Measurements from ENCODE around the gene SIDT2. TPM values are rescaled to one million over a fixed set of nuclear protein-coding genes. Genes with fewer than 3 reads are reported as not detected.
A peak's percentile ranks its signal among the peaks of the same experiment; 100 is the strongest.

The SIDT2 gene
- total and polyA plus RNA-seq, 2 of the 4 experiments (the other 2 are of a cell fraction), result 7.3 to 30.3 TPM

- peak overlapping the region; percentile 32; the same call in 1 of the 2 replicates for H2BK20ac ChIP-seq (ENCODE audit: low read depth, low read length)
- ChIA-PET POLR2A (ENCODE audit: unreplicated experiment) (interaction anchor here (0.6 to 2.2 kb wide), 5 partner anchors 12 to 29 kb away, joined by 3 to 11 read pairs (median 3); partner anchors contain the start of gene SIDT2), CTCF (interaction anchor here (1.3 kb wide), 1 partner anchor 11 kb away, joined by 3 read pairs; no protein-coding TSS in a partner anchor)
- H3K79me1 ChIP-seq (ENCODE audit: low read depth in 1 of 2, low read length in 2 of 2), result peaks cover 27 to 67% of the 10 kb centered on the region in 2 experiments
- H4K20me1 ChIP-seq (ENCODE audit: insufficient read depth, low read length), result peaks cover 54% of the 10 kb centered on the region
- peak overlapping the region; percentile 17; the same call in 1 of the 3 replicates for H2BK15ac ChIP-seq (ENCODE audit: low read depth, low read length)
- no TSS peak for BruUV-seq (replicated peaks)
- no peaks in the 10 kb centered on the region for H3K27me3 ChIP-seq (ENCODE audit: control insufficient read depth, insufficient read depth, low read length)
- ATAC-seq (ENCODE audit: low read depth) (peak; percentile 2), DNase-seq (no peak)
- peaks cover 28% of the 10 kb centered on the region for H3K9me1 ChIP-seq (ENCODE audit: insufficient read depth, low read length)
- dilution Hi-C loops (cut with HindIII; ENCODE audit: low sequenced_read_pairs, unreplicated experiment) (no loop called here), intact Hi-C loops (cut with micrococcal nuclease) (loop anchor here (2.0 kb wide), 1 partner anchor 27 kb away; no protein-coding TSS in a partner anchor), in situ Hi-C loops (cut with MboI; ENCODE audit: low sequenced_read_pairs) (no loop called here)
- H3K36me3 ChIP-seq (ENCODE audit: control insufficient read depth, insufficient read depth, low read length), result peaks cover 44% of the 10 kb centered on the region
- peak overlapping the region; percentile 99 for H3K56ac ChIP-seq (ENCODE audit: extremely low read depth, insufficient read depth, low read length)
- peak overlapping the region; percentile 52 for H4K5ac ChIP-seq (ENCODE audit: low read depth, low read length)
- H2BK5ac ChIP-seq (ENCODE audit: low read depth, low read length, poor library complexity, severe bottlenecking), result peak overlapping the region; percentile 83
- peak overlapping the region; percentile 80 for H3K4me2 ChIP-seq (ENCODE audit: low read depth, low read length)
- H4K8ac ChIP-seq (ENCODE audit: low read depth in 2 of 2, low read length in 2 of 2), result peak overlapping the region; percentile 93 to 96
- H3K4me1 ChIP-seq (ENCODE audit: control insufficient read depth, insufficient read depth, low read length), result peaks cover 46% of the 10 kb centered on the region
- H3K4ac ChIP-seq (ENCODE audit: low read depth, low read length), result peak overlapping the region; percentile 96
- H3K9ac ChIP-seq (ENCODE audit: low read depth, low read length), result peak overlapping the region; percentile 92
- H4K91ac ChIP-seq (ENCODE audit: insufficient read depth, low read depth, low read length), result peak overlapping the region; percentile 95
- peak overlapping the region; percentile 49 for H3K4me3 ChIP-seq (ENCODE audit: insufficient read depth, low read depth, low read length)
- H2AFZ ChIP-seq (replicated peaks; ENCODE audit: low read length, poor library complexity), result peak overlapping the region; percentile 84
- H2AK5ac ChIP-seq (ENCODE audit: low read depth, low read length), result peak overlapping the region; percentile 97
- H3K18ac ChIP-seq (ENCODE audit: low read depth, low read length), result peak overlapping the region; percentile 68
- 29% methylated on average over 1 of the region's 13 CpGs; no CpG with 5 or more reads in 1 of the 2 experiments for WGBS, 2 experiments (ENCODE audit: extremely low coverage in 2 of 2, insufficient read length in 1 of 2)
- peak overlapping the region; percentile 91 for H2BK120ac ChIP-seq (ENCODE audit: low read depth, low read length)
- peak overlapping the region; percentile 91 for H3K27ac ChIP-seq (ENCODE audit: insufficient read depth, low read length)
- peak overlapping the region; percentile 98 for H3K14ac ChIP-seq (replicated peaks; ENCODE audit: low read depth, low read length)
- no peaks in the 10 kb centered on the region for H3K9me3 ChIP-seq (ENCODE audit: control insufficient read depth, insufficient read depth, low read length)
- H2AK9ac ChIP-seq (replicated peaks; ENCODE audit: low read depth, low read length, poor library complexity), result peak overlapping the region; percentile 100
- H3K23ac ChIP-seq (ENCODE audit: low read depth, low read length), result peak overlapping the region; percentile 91
- no peak for TF ChIP-seq NFE2L2 (IDR thresholded peaks at IDR 0.05; ENCODE audit: low read depth, low read length)
- TF ChIP-seq BHLHE40 (IDR thresholded peaks at IDR 0.05; ENCODE audit: low read depth, low read length), result no peak
- TF ChIP-seq RCOR1 (IDR thresholded peaks at IDR 0.05; ENCODE audit: insufficient replicate concordance, low read length), result no peak
- no peak for TF ChIP-seq SMC3 (IDR thresholded peaks at IDR 0.05; ENCODE audit: low read depth, low read length)
- TF ChIP-seq USF2 (IDR thresholded peaks at IDR 0.05; ENCODE audit: low read depth, low read length), result no peak
- TF ChIP-seq MAFK (IDR thresholded peaks at IDR 0.05; ENCODE audit: low read depth, low read length), result no peak
- TF ChIP-seq ELK1 (IDR thresholded peaks at IDR 0.05; ENCODE audit: borderline replicate concordance, low read depth, low read length), result no peak
- TF ChIP-seq RFX5 (IDR thresholded peaks at IDR 0.05; ENCODE audit: low read depth, low read length), result no peak
- no peak for TF ChIP-seq RAD21 (IDR thresholded peaks at IDR 0.05; ENCODE audit: low read length)
- no peak for TF ChIP-seq CTCF (conservative IDR thresholded peaks at IDR 0.05; ENCODE audit: low read depth, low read length)
- no peak for TF ChIP-seq MXI1 (IDR thresholded peaks at IDR 0.05; ENCODE audit: borderline replicate concordance, low read depth, low read length)
- no peak for TF ChIP-seq CHD1 (IDR thresholded peaks at IDR 0.05; ENCODE audit: low read depth, low read length)
- TF ChIP-seq CEBPB (IDR thresholded peaks at IDR 0.05; ENCODE audit: low read depth, low read length), result no peak
These were observed 21.6 kb downstream of the SIDT2 start for GRCh38 chr11:117199916-117200812.
